Inflammatory macrophage treated with lipopolysaccharide for 1 hour (primary cell): ENCODE data around the gene JAKMIP1.
"Not testable (repeated sequence)": the region's sequence is repeated elsewhere in the genome, so short reads cannot be mapped to it uniquely, and the experiment has no call there.

Experiments used
- DNase-seq, 2 donors: peaks; one replicate each; pipeline ENCODE4 v3.0.0-alpha.2; 2020 to 2022

Gene JAKMIP1

GRCh38 chr4:6141021-6141420 lies 59.3 kb downstream of the JAKMIP1 start:
- DNase-seq = not testable (repeated sequence)

- no peak for DNase-seq
These were observed 62.6 kb downstream of the JAKMIP1 start for GRCh38 chr4:6137747-6138135.

- DNase-seq = no peak
These were observed 63.2 kb downstream of the JAKMIP1 start for GRCh38 chr4:6137027-6137746.

- no peak for DNase-seq
These were observed 65.6 kb downstream of the JAKMIP1 start for GRCh38 chr4:6134612-6135220.

GRCh38 chr4:6132716-6133115 lies 67.6 kb downstream of the JAKMIP1 start:
- DNase-seq = no peak

GRCh38 chr4:6128221-6128850 lies 72.0 kb downstream of the JAKMIP1 start:
- DNase-seq = no peak

GRCh38 chr4:6126971-6127745 lies 73.2 kb downstream of the JAKMIP1 start:
- DNase-seq = no peak

- no peak for DNase-seq
These were observed 75.2 kb downstream of the JAKMIP1 start for GRCh38 chr4:6125103-6125651.

GRCh38 chr4:6124386-6125102 lies 75.8 kb downstream of the JAKMIP1 start:
- DNase-seq = no peak

- DNase-seq = no peak
These were observed 76.4 kb downstream of the JAKMIP1 start for GRCh38 chr4:6123976-6124375.

GRCh38 chr4:6123541-6123940 lies 76.8 kb downstream of the JAKMIP1 start:
- DNase-seq = no peak

GRCh38 chr4:6123116-6123515 lies 77.2 kb downstream of the JAKMIP1 start:
- DNase-seq = no peak

GRCh38 chr4:6122496-6122895 lies 77.9 kb downstream of the JAKMIP1 start:
- DNase-seq = no peak

- DNase-seq = no peak
These were observed 78.4 kb downstream of the JAKMIP1 start for GRCh38 chr4:6121941-6122340.

- no peak for DNase-seq
These were observed 79.0 kb downstream of the JAKMIP1 start for GRCh38 chr4:6121276-6121850.

GRCh38 chr4:6120361-6120760 lies 80.0 kb downstream of the JAKMIP1 start:
- DNase-seq = no peak

- no peak for DNase-seq
These were observed 80.8 kb downstream of the JAKMIP1 start for GRCh38 chr4:6119507-6120020.

GRCh38 chr4:6118201-6118600 lies 82.1 kb downstream of the JAKMIP1 start:
- no peak for DNase-seq

GRCh38 chr4:6116696-6117285 lies 83.6 kb downstream of the JAKMIP1 start:
- no peak for DNase-seq

- DNase-seq = no peak
These were observed 84.4 kb downstream of the JAKMIP1 start for GRCh38 chr4:6115746-6116586.
